Activated CD4-positive, alpha-beta T cell treated with anti-CD3 and anti-CD28 coated beads for 1 hour (primary cell): ENCODE data around the gene EPB41L2.
"Not testable (repeated sequence)": the region's sequence is repeated elsewhere in the genome, so short reads cannot be mapped to it uniquely, and the experiment has no call there.

Experiments
- DNase-seq: peaks from one replicate; pipeline ENCODE4 v3.0.0-alpha.2; 2020

EPB41L2 gene

GRCh38 chr6:131063028-131063763 is at the start of gene EPB41L2:
TSS of gene EPB41L2 (minus strand) at chr6:131063245. CDS start at chr6:130956485, 106,760 bp downstream.
- peak; percentile 73 for DNase-seq

- no peak for DNase-seq
Measured at GRCh38 chr6:131112249-131112648, 49.2 kb upstream of the EPB41L2 start.

GRCh38 chr6:131107151-131107550 is 44.1 kb upstream of the EPB41L2 start:
- no peak for DNase-seq

- no peak for DNase-seq
Measured at GRCh38 chr6:131103901-131104300, 40.9 kb upstream of the EPB41L2 start.

GRCh38 chr6:131103296-131103695 is 40.3 kb upstream of the EPB41L2 start:
- no peak for DNase-seq

- no peak for DNase-seq
Measured at GRCh38 chr6:131101911-131102680, 39.1 kb upstream of the EPB41L2 start.

GRCh38 chr6:131096786-131097185 is 33.7 kb upstream of the EPB41L2 start:
- no peak for DNase-seq

- no peak for DNase-seq
Measured at GRCh38 chr6:131093334-131093733, 30.3 kb upstream of the EPB41L2 start.

GRCh38 chr6:131091944-131092343 is 28.9 kb upstream of the EPB41L2 start:
- DNase-seq, result not testable (repeated sequence)

GRCh38 chr6:131090339-131090738 is 27.3 kb upstream of the EPB41L2 start:
- DNase-seq, result not testable (repeated sequence)

GRCh38 chr6:131084982-131085381 is 21.9 kb upstream of the EPB41L2 start:
- no peak for DNase-seq

GRCh38 chr6:131083687-131084086 is 20.6 kb upstream of the EPB41L2 start:
- no peak for DNase-seq

- no peak for DNase-seq
Measured at GRCh38 chr6:131082335-131082734, 19.3 kb upstream of the EPB41L2 start.

GRCh38 chr6:131080084-131080483 is 17.0 kb upstream of the EPB41L2 start:
- DNase-seq, result no peak

GRCh38 chr6:131073577-131073976 is 10.5 kb upstream of the EPB41L2 start:
- DNase-seq, result no peak

- DNase-seq, result no peak
Measured at GRCh38 chr6:131070061-131070460, 7.0 kb upstream of the EPB41L2 start.

- no peak for DNase-seq
Measured at GRCh38 chr6:131068165-131068564, 5.1 kb upstream of the EPB41L2 start.

- DNase-seq, result no peak
Measured at GRCh38 chr6:131067521-131067920, 4.5 kb upstream of the EPB41L2 start.

GRCh38 chr6:131065824-131066171 is 2.8 kb upstream of the EPB41L2 start:
- no peak for DNase-seq

- no peak for DNase-seq
Measured at GRCh38 chr6:131065112-131065823, 2.2 kb upstream of the EPB41L2 start.

GRCh38 chr6:131063764-131064272 is 773 bp upstream of the EPB41L2 start:
- no peak for DNase-seq

GRCh38 chr6:131062241-131063027 is 611 bp downstream of the EPB41L2 start:
- no peak for DNase-seq

- no peak for DNase-seq
Measured at GRCh38 chr6:131061751-131062119, 1.3 kb downstream of the EPB41L2 start.
